ENCODE data around the gene RASAL1. TPM values are rescaled to one million over a fixed set of nuclear protein-coding genes. Genes with fewer than 3 reads are reported as not detected.

RASAL1 gene
- polyA plus RNA-seq, 1 of the 3 experiments (the other 2 are of a cell fraction) = not detected

DNA sequence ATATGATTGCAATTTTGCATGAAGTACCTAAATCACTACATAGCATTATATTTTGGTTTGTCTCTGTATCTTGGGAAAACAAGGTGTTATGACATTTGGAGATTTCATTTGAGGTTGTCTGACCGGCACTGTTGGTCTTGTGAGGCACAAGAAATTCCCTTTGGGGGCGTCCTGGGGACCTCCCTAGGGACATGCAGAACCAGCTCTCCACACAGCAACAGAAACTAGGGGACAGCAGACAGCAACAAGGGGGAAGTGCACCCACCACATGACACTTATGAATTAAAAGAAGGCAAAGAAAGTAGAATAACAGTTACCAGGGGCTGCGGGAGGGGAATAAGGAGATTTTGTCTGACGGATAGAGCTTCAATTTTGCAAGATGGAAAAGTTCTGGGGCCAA, 35.4 kb upstream of the RASAL1 start:
- Histone ChIP-seq H3K27ac (ENCODE audit: low read depth in 2 of 2, low read length in 1 of 2) (no peak overlapping the region), H3K36me3 (replicated peaks in 1 of 2; ENCODE audit: control insufficient read depth in 1 of 2, insufficient read depth in 2 of 2, low read length in 1 of 2) (peaks cover 37 to 47% of the 10 kb centered on the region in 2 experiments), H3K4me3 (ENCODE audit: low read depth in 2 of 2, low read length in 1 of 2) (no peak overlapping the region), H3K79me2 (ENCODE audit: insufficient read depth) (no peaks in the 10 kb centered on the region), H3K9me3 (no peaks in the 10 kb centered on the region), H2AFZ (ENCODE audit: low read depth) (no peak overlapping the region), H3K4me2 (no peak overlapping the region), H3K4me1 (ENCODE audit: control insufficient read depth in 1 of 2, insufficient read depth in 2 of 2, low read depth in 1 of 2, low read length in 1 of 2) (no peaks in the 10 kb centered on the region), H4K20me1 (ENCODE audit: insufficient read depth) (no peaks in the 10 kb centered on the region), H3K27me3 (ENCODE audit: insufficient read depth) (no peaks in the 10 kb centered on the region), H3K9me2 (no peaks in the 10 kb centered on the region), H3K9ac (no peak overlapping the region), H3F3A (replicated peaks; ENCODE audit: insufficient read depth) (no peaks in the 10 kb centered on the region)
- ChIA-PET POLR2A (interaction anchor here (1.6 kb wide), 1 partner anchor 9 kb away, joined by 3 read pairs; no protein-coding TSS in a partner anchor), CTCF (interaction anchor here (10.9 kb wide), 1 partner anchor 121 kb away, joined by 113 read pairs; no protein-coding TSS in a partner anchor)
- TF ChIP-seq, protein P1, sequence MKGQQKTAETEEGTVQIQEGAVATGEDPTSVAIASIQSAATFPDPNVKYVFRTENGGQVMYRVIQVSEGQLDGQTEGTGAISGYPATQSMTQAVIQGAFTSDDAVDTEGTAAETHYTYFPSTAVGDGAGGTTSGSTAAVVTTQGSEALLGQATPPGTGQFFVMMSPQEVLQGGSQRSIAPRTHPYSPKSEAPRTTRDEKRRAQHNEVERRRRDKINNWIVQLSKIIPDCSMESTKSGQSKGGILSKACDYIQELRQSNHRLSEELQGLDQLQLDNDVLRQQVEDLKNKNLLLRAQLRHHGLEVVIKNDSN (IDR thresholded peaks at IDR 0.05; ENCODE audit: borderline replicate concordance, low read depth) = no peak
- DNase-seq = no peak
- 89% methylated on average over 4 of the region's 4 CpGs for WGBS (ENCODE audit: low lambda C conversion rate)

- TF ChIP-seq POLR2AphosphoS5 (IDR thresholded peaks at IDR 0.05; ENCODE audit: low read depth, low read length) (no peak), FOSL2 (IDR thresholded peaks at IDR 0.05; ENCODE audit: borderline replicate concordance, low read depth) (no peak), RFX5 (IDR thresholded peaks at IDR 0.05; ENCODE audit: low read length) (no peak), JUND (IDR thresholded peaks at IDR 0.05) (no peak), MEF2A (IDR thresholded peaks at IDR 0.05; ENCODE audit: borderline replicate concordance, low read depth) (no peak), USF2 (IDR thresholded peaks at IDR 0.05; ENCODE audit: borderline replicate concordance, low read depth, low read length) (no peak), FOXJ3 (CRISPR knock-in tag; IDR thresholded peaks at IDR 0.05) (no peak), TCF12 (IDR thresholded peaks at IDR 0.05) (no peak), MXI1 (IDR thresholded peaks at IDR 0.05; ENCODE audit: low read depth, low read length) (no peak)
- TF ChIP-seq, protein P2, sequence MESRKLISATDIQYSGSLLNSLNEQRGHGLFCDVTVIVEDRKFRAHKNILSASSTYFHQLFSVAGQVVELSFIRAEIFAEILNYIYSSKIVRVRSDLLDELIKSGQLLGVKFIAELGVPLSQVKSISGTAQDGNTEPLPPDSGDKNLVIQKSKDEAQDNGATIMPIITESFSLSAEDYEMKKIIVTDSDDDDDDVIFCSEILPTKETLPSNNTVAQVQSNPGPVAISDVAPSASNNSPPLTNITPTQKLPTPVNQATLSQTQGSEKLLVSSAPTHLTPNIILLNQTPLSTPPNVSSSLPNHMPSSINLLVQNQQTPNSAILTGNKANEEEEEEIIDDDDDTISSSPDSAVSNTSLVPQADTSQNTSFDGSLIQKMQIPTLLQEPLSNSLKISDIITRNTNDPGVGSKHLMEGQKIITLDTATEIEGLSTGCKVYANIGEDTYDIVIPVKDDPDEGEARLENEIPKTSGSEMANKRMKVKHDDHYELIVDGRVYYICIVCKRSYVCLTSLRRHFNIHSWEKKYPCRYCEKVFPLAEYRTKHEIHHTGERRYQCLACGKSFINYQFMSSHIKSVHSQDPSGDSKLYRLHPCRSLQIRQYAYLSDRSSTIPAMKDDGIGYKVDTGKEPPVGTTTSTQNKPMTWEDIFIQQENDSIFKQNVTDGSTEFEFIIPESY (IDR thresholded peaks at IDR 0.05; ENCODE audit: borderline replicate concordance, low read depth) = no peak
- Histone ChIP-seq H3K4me1 (ENCODE audit: control insufficient read depth in 1 of 2, insufficient read depth in 2 of 2, low read depth in 1 of 2, low read length in 1 of 2) (no peaks in the 10 kb centered on the region), H2AFZ (ENCODE audit: low read depth) (no peak overlapping the region), H3K79me2 (ENCODE audit: insufficient read depth) (no peaks in the 10 kb centered on the region), H3K4me2 (no peak overlapping the region), H3K9ac (no peak overlapping the region), H3K27me3 (ENCODE audit: insufficient read depth) (no peaks in the 10 kb centered on the region), H4K20me1 (ENCODE audit: insufficient read depth) (no peaks in the 10 kb centered on the region), H3K27ac (ENCODE audit: low read depth in 2 of 2, low read length in 1 of 2) (no peak overlapping the region), H3K9me3 (no peaks in the 10 kb centered on the region), H3K9me2 (no peaks in the 10 kb centered on the region), H3K36me3 (replicated peaks in 1 of 2; ENCODE audit: control insufficient read depth in 1 of 2, insufficient read depth in 2 of 2, low read length in 1 of 2) (peaks cover 37 to 52% of the 10 kb centered on the region in 2 experiments), H3F3A (replicated peaks; ENCODE audit: insufficient read depth) (no peaks in the 10 kb centered on the region), H3K4me3 (ENCODE audit: low read depth in 2 of 2, low read length in 1 of 2) (no peak overlapping the region)
- ChIA-PET CTCF (interaction anchor here (10.9 kb wide), 1 partner anchor 120 kb away, joined by 113 read pairs; no protein-coding TSS in a partner anchor), POLR2A (interaction anchor here (1.6 kb wide), 1 partner anchor 9 kb away, joined by 3 read pairs; no protein-coding TSS in a partner anchor)
- 91% methylated on average over 5 of the region's 5 CpGs for WGBS (ENCODE audit: low lambda C conversion rate)
- no peak for DNase-seq
Measured at GRCh38 chr12:113170457-113170856, 34.9 kb upstream of the RASAL1 start.
